Mammary epithelial cell (primary cell): ENCODE results near the gene SCMH1.

Source experiments
- CTCF ChIP-seq, 2 donors: IDR thresholded peaks in 1 of 2; conservative IDR thresholded peaks in 1 of 2; 2 replicates each; pipeline ENCODE4 v1.5.1; 2011 to 2012; ENCODE audit warnings: inconsistent platforms in 2 of 2, low read length in 2 of 2, mild to moderate bottlenecking in 2 of 2, control low read depth in 1 of 2, low read depth in 1 of 2; ENCODE audit not compliant: insufficient read depth in 1 of 2; ENCODE audit errors: extremely low read depth in 1 of 2
- EZH2 ChIP-seq: IDR thresholded peaks from 2 replicates; pipeline ENCODE4 v1.6.1; 2012; ENCODE audit warnings: low read length, inconsistent platforms, borderline replicate concordance

- TF ChIP-seq CTCF (conservative IDR thresholded peaks at IDR 0.05 in 1 of 2, IDR thresholded peaks at IDR 0.05 in 1 of 2; ENCODE audit: extremely low read depth in 1 of 2, insufficient read depth in 1 of 2, low read depth in 1 of 2, low read length in 2 of 2), result no peak
- TF ChIP-seq EZH2, result no peak
These were observed 15.2 kb downstream of the SCMH1 start for GRCh38 chr1:41226815-41227434.
